NCI-H82 treated with DMSO at 0.1 percent for 48 hours (cell line): ENCODE measurements around the gene TRIM29.

Source experiments
- DNase-seq: peaks from one replicate; lab custom pipeline; 2025; ENCODE audit not compliant: unreplicated experiment; lab: John Stamatoyannopoulos, UW

Gene TRIM29

GRCh38 chr11:120122924-120123683, 14.8 kb downstream of the TRIM29 start:
- no peak for DNase-seq

- DNase-seq, result no peak
Measured at GRCh38 chr11:120121914-120122473, 15.9 kb downstream of the TRIM29 start.

GRCh38 chr11:120121336-120121735, 16.6 kb downstream of the TRIM29 start:
- DNase-seq, result no peak

- DNase-seq, result no peak
Measured at GRCh38 chr11:120120805-120121335, 17.0 kb downstream of the TRIM29 start.

GRCh38 chr11:120119121-120119520, 18.8 kb downstream of the TRIM29 start:
- no peak for DNase-seq

GRCh38 chr11:120117991-120118390, 19.9 kb downstream of the TRIM29 start:
- DNase-seq, result no peak

GRCh38 chr11:120116966-120117365, 20.9 kb downstream of the TRIM29 start:
- no peak for DNase-seq

GRCh38 chr11:120115272-120116000, 22.5 kb downstream of the TRIM29 start:
- no peak for DNase-seq

GRCh38 chr11:120112174-120112796, 25.6 kb downstream of the TRIM29 start:
- DNase-seq, result no peak

- peak; percentile 66 for DNase-seq
Measured at GRCh38 chr11:120109531-120109930, 28.4 kb downstream of the TRIM29 start.

GRCh38 chr11:120108785-120109168, 29.1 kb downstream of the TRIM29 start:
- DNase-seq, result no peak

GRCh38 chr11:120108154-120108784, 29.6 kb downstream of the TRIM29 start:
- peak; percentile 6 for DNase-seq

- no peak for DNase-seq
Measured at GRCh38 chr11:120107692-120108091, 30.2 kb downstream of the TRIM29 start.

GRCh38 chr11:120106354-120107150, 31.4 kb downstream of the TRIM29 start:
- DNase-seq, result no peak

GRCh38 chr11:120105576-120105975, 32.3 kb downstream of the TRIM29 start:
- DNase-seq, result peak; percentile 76

- peak; percentile 20 for DNase-seq
Measured at GRCh38 chr11:120104041-120104565, 33.8 kb downstream of the TRIM29 start.

GRCh38 chr11:120102864-120103122, 35.1 kb downstream of the TRIM29 start:
- no peak for DNase-seq

- no peak for DNase-seq
Measured at GRCh38 chr11:120102050-120102863, 35.7 kb downstream of the TRIM29 start.

GRCh38 chr11:120098503-120099020, 39.4 kb downstream of the TRIM29 start:
- DNase-seq, result peak; percentile 79
